ENCODE measurements around the gene ARHGAP12.
A peak's percentile ranks its signal among the peaks of the same experiment; 100 is the strongest.
"Not testable (repeated sequence)": the region's sequence is repeated elsewhere in the genome, so short reads cannot be mapped to it uniquely, and the experiment has no call there.

ARHGAP12 gene

DNA sequence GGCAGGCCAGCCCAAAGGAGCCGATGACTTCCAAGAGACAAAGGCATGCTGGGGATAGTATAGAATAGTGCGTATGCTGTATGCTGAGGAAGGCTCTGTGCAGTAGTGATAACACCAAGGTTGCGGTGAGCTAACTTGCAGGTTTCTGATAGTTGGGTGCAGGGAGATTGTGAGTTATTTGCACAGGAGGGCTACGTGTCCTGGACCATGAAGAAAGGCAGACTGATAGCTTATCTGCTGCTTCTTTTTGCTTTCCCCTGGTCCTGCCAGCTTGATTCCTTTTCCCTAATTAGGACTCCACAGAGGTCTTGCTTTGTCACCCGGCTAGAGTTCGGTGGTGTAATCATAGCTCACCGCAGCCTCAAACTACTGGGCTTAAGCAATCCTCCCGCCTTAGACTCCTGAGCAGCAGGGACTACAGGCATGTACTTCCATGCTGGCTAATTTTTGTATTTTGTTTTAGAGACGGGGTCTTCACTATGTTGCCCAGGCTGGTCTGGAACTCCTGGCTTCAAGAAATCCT, 43.9 kb upstream of the ARHGAP12 start:
- Histone ChIP-seq H3K4me3 (ENCODE audit: low read depth, low read length) (no peak overlapping the region), H3K36me3 (replicated peaks) (no peaks in the 10 kb centered on the region), H3K27me3 (replicated peaks) (no peaks in the 10 kb centered on the region), H3K27ac (no peak overlapping the region)
- in situ Hi-C loops (cut with HindIII; ENCODE audit: low pct_ligation_motif_present, low sequenced_read_pairs): no loop called here
- DNase-seq: no peak
- TF ChIP-seq, protein P1, sequence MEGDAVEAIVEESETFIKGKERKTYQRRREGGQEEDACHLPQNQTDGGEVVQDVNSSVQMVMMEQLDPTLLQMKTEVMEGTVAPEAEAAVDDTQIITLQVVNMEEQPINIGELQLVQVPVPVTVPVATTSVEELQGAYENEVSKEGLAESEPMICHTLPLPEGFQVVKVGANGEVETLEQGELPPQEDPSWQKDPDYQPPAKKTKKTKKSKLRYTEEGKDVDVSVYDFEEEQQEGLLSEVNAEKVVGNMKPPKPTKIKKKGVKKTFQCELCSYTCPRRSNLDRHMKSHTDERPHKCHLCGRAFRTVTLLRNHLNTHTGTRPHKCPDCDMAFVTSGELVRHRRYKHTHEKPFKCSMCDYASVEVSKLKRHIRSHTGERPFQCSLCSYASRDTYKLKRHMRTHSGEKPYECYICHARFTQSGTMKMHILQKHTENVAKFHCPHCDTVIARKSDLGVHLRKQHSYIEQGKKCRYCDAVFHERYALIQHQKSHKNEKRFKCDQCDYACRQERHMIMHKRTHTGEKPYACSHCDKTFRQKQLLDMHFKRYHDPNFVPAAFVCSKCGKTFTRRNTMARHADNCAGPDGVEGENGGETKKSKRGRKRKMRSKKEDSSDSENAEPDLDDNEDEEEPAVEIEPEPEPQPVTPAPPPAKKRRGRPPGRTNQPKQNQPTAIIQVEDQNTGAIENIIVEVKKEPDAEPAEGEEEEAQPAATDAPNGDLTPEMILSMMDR (IDR thresholded peaks at IDR 0.05; ENCODE audit: low read depth, low read length, missing control alignments): no peak

DNA sequence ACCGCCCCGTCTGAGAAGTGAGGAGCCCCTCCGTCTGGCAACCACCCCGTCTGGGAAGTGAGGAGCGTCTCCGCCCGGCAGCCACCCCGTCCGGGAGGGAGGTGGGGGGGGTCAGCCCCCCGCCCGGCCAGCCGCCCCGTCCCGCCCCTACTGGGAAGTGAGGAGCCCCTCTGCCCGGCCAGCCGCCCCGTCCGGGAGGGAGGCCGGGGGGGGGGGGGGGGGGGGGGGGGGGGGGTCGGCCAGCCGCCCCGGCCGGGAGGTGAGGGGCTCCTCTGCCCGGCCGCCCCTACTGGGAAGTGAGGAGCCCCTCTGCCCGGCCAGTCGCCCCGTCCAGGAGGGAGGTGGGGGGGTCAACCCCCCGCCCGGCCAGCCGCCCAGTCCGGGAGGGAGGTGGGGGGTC, 41.2 kb upstream of the ARHGAP12 start:
- H3K27me3 ChIP-seq (replicated peaks); H3K4me3 ChIP-seq (ENCODE audit: low read depth, low read length); in situ Hi-C loops (cut with HindIII; ENCODE audit: low pct_ligation_motif_present, low sequenced_read_pairs); H3K36me3 ChIP-seq (replicated peaks); H3K27ac ChIP-seq; DNase-seq: not testable (repeated sequence)

DNA sequence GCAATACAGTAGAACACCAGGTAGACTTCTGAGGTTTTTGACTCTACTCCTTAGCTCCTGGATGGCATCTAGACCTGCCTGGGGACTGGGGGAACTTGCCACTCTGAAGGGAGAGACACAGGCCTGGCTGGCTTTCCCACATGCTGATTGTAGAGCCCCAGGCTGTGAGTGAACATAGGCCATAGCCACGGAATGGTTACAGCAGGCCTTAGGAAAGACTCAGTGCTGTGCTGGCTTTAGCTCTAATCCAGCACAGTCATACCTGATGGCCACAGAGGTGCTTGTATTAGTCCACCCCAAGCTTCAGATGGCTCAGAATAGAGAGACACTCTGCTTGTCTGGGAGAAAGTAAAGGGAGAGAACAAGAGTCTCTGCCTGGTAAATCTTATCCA, 35.0 kb upstream of the ARHGAP12 start:
- no peak overlapping the region for H3K27ac ChIP-seq
- H3K27me3 ChIP-seq (replicated peaks): no peaks in the 10 kb centered on the region
- in situ Hi-C loops (cut with HindIII; ENCODE audit: low pct_ligation_motif_present, low sequenced_read_pairs): no loop called here
- DNase-seq: no peak
- TF ChIP-seq, protein P1 (IDR thresholded peaks at IDR 0.05; ENCODE audit: low read depth, low read length, missing control alignments): no peak
- H3K4me3 ChIP-seq (ENCODE audit: low read depth, low read length): no peak overlapping the region
- no peaks in the 10 kb centered on the region for H3K36me3 ChIP-seq (replicated peaks)

DNA sequence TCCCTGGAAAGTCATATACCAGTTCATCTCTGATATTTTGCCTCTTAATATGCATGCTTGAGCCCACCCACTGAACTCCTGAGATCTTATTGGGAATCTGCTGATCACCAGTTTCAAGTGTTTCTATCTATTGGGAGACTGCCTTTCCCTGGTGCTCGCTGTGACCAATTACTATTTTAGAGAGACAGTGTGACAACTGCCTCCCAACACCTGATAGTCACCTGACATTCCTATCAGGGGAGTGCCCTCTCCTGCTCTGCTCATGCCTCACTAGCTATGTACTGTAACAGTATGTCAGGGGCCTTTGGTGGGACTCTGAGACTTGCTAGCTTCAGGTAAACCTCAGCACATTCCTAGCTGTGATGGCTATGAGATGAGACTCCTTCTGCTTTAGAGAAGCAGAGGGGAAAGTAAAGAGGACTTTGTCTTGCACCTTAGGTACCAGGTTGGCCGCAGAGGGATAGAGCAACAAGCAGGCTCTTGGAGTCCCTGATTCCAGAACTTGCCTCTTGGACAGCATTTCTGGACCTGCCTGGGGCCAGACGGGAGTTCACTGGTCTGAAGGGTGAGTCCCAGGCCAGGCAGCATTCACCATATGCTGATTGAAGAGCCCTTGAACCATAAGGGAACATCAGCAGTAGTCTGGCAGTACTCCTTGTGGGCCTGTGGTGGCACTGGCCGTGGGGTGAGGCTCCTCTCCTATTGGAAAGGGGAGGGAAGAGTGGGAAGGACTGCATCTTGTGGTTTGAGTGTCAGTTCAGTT, 34.4 kb upstream of the ARHGAP12 start:
- no peaks in the 10 kb centered on the region for H3K36me3 ChIP-seq (replicated peaks)
- no peak for DNase-seq
- H3K27me3 ChIP-seq (replicated peaks): no peaks in the 10 kb centered on the region
- TF ChIP-seq, protein P1 (IDR thresholded peaks at IDR 0.05; ENCODE audit: low read depth, low read length, missing control alignments): no peak
- in situ Hi-C loops (cut with HindIII; ENCODE audit: low pct_ligation_motif_present, low sequenced_read_pairs): no loop called here
- H3K27ac ChIP-seq: no peak overlapping the region
- no peak overlapping the region for H3K4me3 ChIP-seq (ENCODE audit: low read depth, low read length)

DNA sequence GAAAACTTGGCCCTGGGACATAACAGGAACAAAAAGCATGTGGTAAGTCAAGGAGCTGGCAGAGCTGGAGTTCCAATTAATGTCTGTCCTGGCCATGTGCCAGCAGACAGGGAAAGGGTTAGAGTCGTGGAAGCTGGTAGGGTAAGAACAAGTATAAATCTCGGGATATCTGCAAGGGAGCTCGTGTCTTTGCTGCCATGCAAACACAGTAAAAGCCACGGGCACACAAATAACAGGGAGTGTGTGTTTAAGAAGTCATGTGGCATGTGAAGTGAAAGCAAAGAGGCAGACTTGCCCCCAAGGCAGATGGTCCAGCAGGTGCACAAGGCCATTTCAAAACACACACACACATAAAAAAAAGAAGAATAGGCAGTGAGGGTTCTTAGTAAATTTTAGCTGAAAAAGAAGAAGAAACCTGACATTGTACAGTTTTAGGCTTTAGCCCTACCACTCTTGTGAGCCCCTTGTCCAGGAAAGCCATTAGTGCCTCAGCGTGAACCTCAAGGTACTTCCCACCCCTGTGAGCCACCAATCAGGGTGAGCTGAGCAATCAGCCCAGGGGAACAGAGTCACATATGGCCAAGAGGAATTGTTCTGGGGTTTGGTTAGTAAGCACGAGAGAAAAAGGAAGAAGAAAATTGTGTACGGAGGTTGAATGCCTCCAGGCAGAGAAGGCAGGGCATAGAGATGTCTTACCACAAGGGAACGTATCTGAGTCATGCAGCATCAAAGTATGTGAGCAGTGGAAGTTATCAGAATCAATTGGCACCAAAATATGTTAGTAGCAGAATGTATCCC, 32.8 kb upstream of the ARHGAP12 start:
- Histone ChIP-seq H3K4me3 (ENCODE audit: low read depth, low read length) (no peak overlapping the region), H3K27ac (no peak overlapping the region), H3K27me3 (replicated peaks) (no peaks in the 10 kb centered on the region), H3K36me3 (replicated peaks) (no peaks in the 10 kb centered on the region)
- peak; percentile 41 for DNase-seq
- in situ Hi-C loops (cut with HindIII; ENCODE audit: low pct_ligation_motif_present, low sequenced_read_pairs): no loop called here
- TF ChIP-seq, protein P1 (IDR thresholded peaks at IDR 0.05; ENCODE audit: low read depth, low read length, missing control alignments): no peak

DNA sequence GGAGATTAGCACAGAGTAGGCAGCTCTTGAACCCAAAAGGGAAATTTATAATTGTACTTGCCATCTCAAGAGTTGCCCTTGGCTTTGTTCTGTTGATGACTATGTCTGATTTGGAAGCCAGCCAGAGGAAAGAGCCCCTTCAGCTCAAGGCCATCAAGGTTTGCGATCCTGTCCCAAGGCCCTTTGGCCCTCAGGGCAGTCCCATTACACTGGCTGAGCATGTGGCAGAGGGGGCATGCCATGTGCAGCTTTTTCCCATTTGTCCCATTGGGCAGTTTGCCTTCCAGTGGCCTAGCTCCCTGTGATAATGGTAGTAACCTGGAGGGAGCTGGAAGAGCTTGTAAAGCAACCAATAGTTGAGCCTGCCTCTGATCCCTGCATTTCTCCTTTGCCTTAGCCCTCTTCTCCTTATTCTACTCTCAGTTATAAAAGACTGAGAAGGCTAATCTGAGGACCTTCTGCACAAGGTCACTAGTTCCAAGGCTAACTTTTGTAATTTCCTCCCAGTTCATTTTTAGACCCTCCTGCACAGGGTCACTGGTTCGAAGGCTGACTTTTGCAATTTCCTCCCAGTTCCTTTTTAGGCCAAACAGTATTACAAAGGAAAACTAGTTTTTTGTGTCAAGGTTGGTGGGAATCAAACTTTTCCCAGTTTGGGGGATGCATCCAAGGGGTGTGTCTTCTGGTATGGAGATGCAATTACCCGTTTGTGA, 31.0 kb upstream of the ARHGAP12 start:
- in situ Hi-C loops (cut with HindIII; ENCODE audit: low pct_ligation_motif_present, low sequenced_read_pairs): no loop called here
- no peaks in the 10 kb centered on the region for H3K36me3 ChIP-seq (replicated peaks)

More for the DNA sequence above, 31.0 kb upstream of the ARHGAP12 start:
- TF ChIP-seq, protein P1 (IDR thresholded peaks at IDR 0.05; ENCODE audit: low read depth, low read length, missing control alignments): no peak
- Histone ChIP-seq H3K27me3 (replicated peaks) (no peaks in the 10 kb centered on the region), H3K4me3 (ENCODE audit: low read depth, low read length) (no peak overlapping the region), H3K27ac (no peak overlapping the region)
- DNase-seq: no peak

Measured in brain microvascular endothelial cell (primary cell).